Transverse colon (tissue), 4 donors: ENCODE results near the gene MYL2. TPM values are rescaled to one million over a fixed set of nuclear protein-coding genes. Genes with fewer than 3 reads are reported as not detected.

Experiments
- DNase-seq: peaks from one replicate; pipeline ENCODE4 v3.0.0-alpha.2; 2019
- H3K27ac ChIP-seq, 4 donors: fragments of 200-600 bp; sonication (generic); 2 replicates each; pipeline ENCODE4 v1.5.1; 2016 to 2018; ENCODE audit warnings: inconsistent platforms in 4 of 4
- H3K27me3 ChIP-seq: fragments of 200-600 bp; sonication (generic); 2 replicates; pipeline ENCODE4 v1.5.1; 2017; ENCODE audit warnings: inconsistent platforms
- H3K36me3 ChIP-seq, 4 donors: fragments of 200-600 bp; sonication (generic); 2 replicates each; pipeline ENCODE4 v1.5.1; 2017 to 2019; ENCODE audit warnings: inconsistent platforms in 4 of 4
- H3K4me1 ChIP-seq, 4 donors: fragments of 200-600 bp; sonication (generic); 2 replicates each; pipeline ENCODE4 v1.5.1; 2017 to 2020; ENCODE audit warnings: inconsistent platforms in 4 of 4
- H3K4me3 ChIP-seq, 4 donors: fragments of 200-600 bp; sonication (generic); 1 replicate in 1 of 4; 2 replicates in 3 of 4; pipeline versions ENCODE4 v1.5.1 to v1.6.1; 2017 to 2019; ENCODE audit warnings: inconsistent platforms in 4 of 4
- H3K9me3 ChIP-seq, 2 donors: fragments of 200-600 bp; sonication (generic); 2 replicates each; pipeline ENCODE4 v1.5.1; 2017 to 2019; ENCODE audit warnings: inconsistent platforms in 2 of 2
- CTCF ChIP-seq, 5 experiments: fragments of 200-600 bp in 3 of 5; fragments of 450-650 bp in 2 of 5; sonication (generic) in 3 of 5; IDR thresholded peaks; 1 replicate in 2 of 5; 2 replicates in 3 of 5; pipeline ENCODE4 v1.5.1; 2016 to 2017; ENCODE audit warnings: antibody characterized with exemption in 5 of 5, inconsistent platforms in 3 of 5, mild to moderate bottlenecking in 2 of 5, moderate library complexity in 1 of 5
- EP300 ChIP-seq: sonication (generic); formaldehyde crosslinking; IDR thresholded peaks from one replicate; pipeline ENCODE4 v1.6.1; 2017; ENCODE audit warnings: antibody characterized with exemption, low read depth
- POLR2A ChIP-seq: fragments of 450-650 bp; IDR thresholded peaks from one replicate; pipeline ENCODE4 v1.6.1; 2016; ENCODE audit warnings: antibody characterized with exemption, mild to moderate bottlenecking, moderate library complexity
- POLR2AphosphoS5 ChIP-seq, 3 donors: sonication (generic); formaldehyde crosslinking; IDR thresholded peaks; one replicate each; pipeline ENCODE4 v1.6.1; 2016; ENCODE audit warnings: antibody characterized with exemption in 3 of 3
- WGBS, 2 donors: methylation state at CpG; one replicate each; pipeline ENCODE4 v1.1.5; 2018; ENCODE audit warnings: low coverage in 1 of 2; 5-methylcytosine and 5-hydroxymethylcytosine counted together
- in situ Hi-C, 4 donors: fragments of 200-750 bp; cut with MboI; loops; one replicate each; pipeline versions ENCODE4 v1.15.0 to v1.15.1; 2017; ENCODE audit warnings: low sequenced_read_pairs in 3 of 4, low pct_ligation_motif_present in 1 of 4, low pct_unique_long_range_greater_than_20kb in 1 of 4
- intact Hi-C: fragments of 100-400 bp; cut with DNase I; formaldehyde crosslinking; loops from one replicate; pipeline ENCODE4 v1.15.1; 2023; ENCODE audit warnings: low total_unique reads
- total RNA-seq, 4 donors: library from RNA; depleted of rRNA; stranded (reverse); fragments of >200 nt; gene quantifications; one replicate each; pipeline ENCODE4 v1.1.0, GENCODE V29; 2016

Gene MYL2
- total RNA-seq, 4 donors from 2014 or later = 2.2 TPM; not detected in 3

GRCh38 chr12:110874351-110874750 is 46.0 kb downstream of the MYL2 start:
- no peaks in the 10 kb centered on the region for H3K27me3 ChIP-seq
- intact Hi-C loops = no loop called here
- no peaks in the 10 kb centered on the region for H3K36me3 ChIP-seq
- WGBS, 2 donors = 66 to 85% methylated on average over 2 of the region's 2 CpGs
- TF ChIP-seq EP300 = no peak
- TF ChIP-seq POLR2A = no peak
- no peaks in the 10 kb centered on the region for H3K9me3 ChIP-seq
- no peak overlapping the region for H3K27ac ChIP-seq
- in situ Hi-C loops = no loop called here
- no peaks in the 10 kb centered on the region for H3K4me1 ChIP-seq
- DNase-seq = no peak
- no peak overlapping the region for H3K4me3 ChIP-seq

- no peaks in the 10 kb centered on the region for H3K4me1 ChIP-seq
- intact Hi-C loops (no loop called here), in situ Hi-C loops (no loop called here)
- WGBS, 2 donors = 78 to 80% methylated on average over 4 of the region's 4 CpGs
- H3K4me3 ChIP-seq = no peak overlapping the region
- H3K27ac ChIP-seq = no peak overlapping the region
- no peak for TF ChIP-seq POLR2A
- no peak for TF ChIP-seq POLR2AphosphoS5 (IDR thresholded peaks at IDR 0.05)
- no peak for TF ChIP-seq CTCF (IDR thresholded peaks at IDR 0.05)
- no peak for TF ChIP-seq EP300
- H3K9me3 ChIP-seq = no peaks in the 10 kb centered on the region
- DNase-seq = no peak
- H3K36me3 ChIP-seq = no peaks in the 10 kb centered on the region
- H3K27me3 ChIP-seq = no peaks in the 10 kb centered on the region
These were observed 48.3 kb downstream of the MYL2 start for GRCh38 chr12:110872100-110872499.

- TF ChIP-seq CTCF (IDR thresholded peaks at IDR 0.05) (no peak), EP300 (no peak), POLR2A (no peak), POLR2AphosphoS5 (IDR thresholded peaks at IDR 0.05) (no peak)
- Histone ChIP-seq H3K36me3 (no peaks in the 10 kb centered on the region), H3K4me1 (no peaks in the 10 kb centered on the region), H3K27me3 (no peaks in the 10 kb centered on the region), H3K9me3 (no peaks in the 10 kb centered on the region), H3K4me3 (no peak overlapping the region), H3K27ac (no peak overlapping the region)
- DNase-seq = no peak
- in situ Hi-C loops (no loop called here), intact Hi-C loops (no loop called here)
- WGBS, 2 donors = 53 to 84% methylated on average over 3 to 5 of the region's 5 CpGs
These were observed 50.6 kb downstream of the MYL2 start for GRCh38 chr12:110869803-110870202.

GRCh38 chr12:110869026-110869425 is 51.4 kb downstream of the MYL2 start:
- intact Hi-C loops (no loop called here), in situ Hi-C loops (no loop called here)
- 63 to 100% methylated on average over 1 to 3 of the region's 3 CpGs for WGBS, 2 donors
- H3K4me1 ChIP-seq = no peaks in the 10 kb centered on the region
- H3K27ac ChIP-seq = no peak overlapping the region
- H3K4me3 ChIP-seq = no peak overlapping the region
- H3K36me3 ChIP-seq = no peaks in the 10 kb centered on the region
- DNase-seq = no peak
- no peaks in the 10 kb centered on the region for H3K27me3 ChIP-seq
- H3K9me3 ChIP-seq = no peaks in the 10 kb centered on the region
- no peak for TF ChIP-seq CTCF (IDR thresholded peaks at IDR 0.05)
- TF ChIP-seq EP300 = no peak
- no peak for TF ChIP-seq POLR2AphosphoS5 (IDR thresholded peaks at IDR 0.05)
- no peak for TF ChIP-seq POLR2A

GRCh38 chr12:110865521-110865920 is 54.9 kb downstream of the MYL2 start:
- no peaks in the 10 kb centered on the region for H3K36me3 ChIP-seq
- H3K4me1 ChIP-seq = no peaks in the 10 kb centered on the region
- H3K4me3 ChIP-seq = no peak overlapping the region
- no peak overlapping the region for H3K27ac ChIP-seq
- intact Hi-C loops = no loop called here
- no peaks in the 10 kb centered on the region for H3K27me3 ChIP-seq
- WGBS, 2 donors = 86 to 88% methylated on average over 6 of the region's 6 CpGs
- in situ Hi-C loops = no loop called here
- H3K9me3 ChIP-seq = no peaks in the 10 kb centered on the region
- TF ChIP-seq EP300 = no peak
- no peak for TF ChIP-seq POLR2A
- no peak for TF ChIP-seq POLR2AphosphoS5 (IDR thresholded peaks at IDR 0.05)
- no peak for TF ChIP-seq CTCF (IDR thresholded peaks at IDR 0.05)
- no peak for DNase-seq
